ENCODE data around the gene RFX4.

RFX4 gene

GRCh38 chr12:106631150-106631549, 48.3 kb downstream of the RFX4 start:
- no peak overlapping the region for H3K27ac ChIP-seq
- no peak for DNase-seq (ENCODE audit: low read depth, low spot score)
- TF ChIP-seq POLR2AphosphoS5 (IDR thresholded peaks at IDR 0.05; ENCODE audit: borderline replicate concordance, low read depth, low read length) (no peak), FOXP2 (optimal IDR thresholded peaks at IDR 0.05; ENCODE audit: control extremely low read depth, extremely low read length, insufficient read depth) (no peak), EZH2 (IDR thresholded peaks at IDR 0.05) (no peak)

DNA sequence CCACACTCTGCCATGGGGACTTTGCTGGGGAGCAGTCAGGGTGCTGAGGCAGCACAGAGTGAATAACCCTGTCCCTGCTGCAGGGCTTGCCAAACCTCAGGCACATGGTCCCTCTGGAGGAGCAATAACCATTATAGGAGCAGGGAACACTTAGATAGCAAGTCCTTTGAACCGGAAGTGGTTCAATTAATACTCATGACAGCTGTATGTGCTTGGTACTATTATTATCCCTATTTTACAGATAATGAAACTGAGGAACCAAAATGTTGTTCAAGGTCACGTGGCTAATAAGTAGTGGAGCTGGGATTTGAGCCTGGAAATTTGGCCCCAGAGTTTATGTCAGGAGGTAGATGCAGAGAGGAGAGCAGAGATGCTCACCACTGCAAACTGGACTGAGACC, 49.0 kb downstream of the RFX4 start:
- DNase-seq (ENCODE audit: low read depth, low spot score) = no peak
- H3K27ac ChIP-seq = no peak overlapping the region
- no peaks in the 10 kb centered on the region for H3K9me3 ChIP-seq (ENCODE audit: low read depth, low read length)
- H3K9ac ChIP-seq (ENCODE audit: insufficient read length) = no peak overlapping the region
- H3K36me3 ChIP-seq (ENCODE audit: insufficient read depth, low read length) = no peaks in the 10 kb centered on the region
- TF ChIP-seq FOXP2 (optimal IDR thresholded peaks at IDR 0.05; ENCODE audit: control extremely low read depth, extremely low read length, insufficient read depth) (no peak), POLR2AphosphoS5 (IDR thresholded peaks at IDR 0.05; ENCODE audit: borderline replicate concordance, low read depth, low read length) (no peak), EZH2 (IDR thresholded peaks at IDR 0.05) (no peak)
- no peak overlapping the region for H3K4me3 ChIP-seq

More at GRCh38 chr12:106631150-106631549, 48.3 kb downstream of the RFX4 start:
- Histone ChIP-seq H3K9ac (ENCODE audit: insufficient read length) (no peak overlapping the region), H3K36me3 (ENCODE audit: insufficient read depth, low read length) (no peaks in the 10 kb centered on the region), H3K9me3 (ENCODE audit: low read depth, low read length) (no peaks in the 10 kb centered on the region), H3K4me3 (no peak overlapping the region)

DNA sequence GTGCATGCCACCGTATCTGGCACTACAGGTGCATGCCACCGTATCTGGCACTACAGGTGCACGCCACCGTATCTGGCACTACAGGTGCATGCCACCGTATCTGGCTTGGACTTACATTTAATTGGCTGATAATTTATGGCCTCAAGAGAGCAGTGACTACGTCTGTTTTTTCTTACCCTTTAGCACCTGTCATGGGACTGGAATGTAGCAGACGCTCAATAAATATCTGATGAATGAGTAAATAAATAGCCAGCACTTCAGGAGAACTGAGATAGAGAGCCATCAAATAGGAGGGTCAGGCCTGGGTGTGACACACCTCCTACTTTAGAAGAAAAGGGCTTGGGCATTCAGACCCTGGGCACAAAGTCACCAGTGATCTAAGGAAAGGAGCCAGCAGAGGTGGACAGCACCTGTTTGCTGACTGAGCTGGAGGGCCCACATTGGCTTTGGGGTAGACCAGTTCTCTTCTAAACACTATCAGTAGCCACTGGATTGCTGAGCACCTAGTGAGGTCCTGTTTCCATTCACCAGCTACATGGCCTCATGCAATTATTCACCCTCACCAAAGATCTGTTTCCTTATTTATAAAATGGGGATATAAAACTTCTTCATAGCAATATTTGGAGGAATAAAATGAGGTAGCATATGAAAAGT, 50.1 kb downstream of the RFX4 start:
- Histone ChIP-seq H3K36me3 (ENCODE audit: insufficient read depth, low read length) (no peaks in the 10 kb centered on the region), H3K9me3 (ENCODE audit: low read depth, low read length) (no peaks in the 10 kb centered on the region), H3K9ac (ENCODE audit: insufficient read length) (no peak overlapping the region), H3K27ac (no peak overlapping the region), H3K4me3 (no peak overlapping the region)
- no peak for TF ChIP-seq FOXP2 (optimal IDR thresholded peaks at IDR 0.05; ENCODE audit: control extremely low read depth, extremely low read length, insufficient read depth)
- no peak for TF ChIP-seq POLR2AphosphoS5 (IDR thresholded peaks at IDR 0.05; ENCODE audit: borderline replicate concordance, low read depth, low read length)
- TF ChIP-seq EZH2 (IDR thresholded peaks at IDR 0.05) = no peak
- DNase-seq (ENCODE audit: low read depth, low spot score) = no peak

GRCh38 chr12:106633451-106633823, 50.6 kb downstream of the RFX4 start:
- no peak for TF ChIP-seq EZH2 (IDR thresholded peaks at IDR 0.05)
- no peak for TF ChIP-seq POLR2AphosphoS5 (IDR thresholded peaks at IDR 0.05; ENCODE audit: borderline replicate concordance, low read depth, low read length)
- TF ChIP-seq FOXP2 (optimal IDR thresholded peaks at IDR 0.05; ENCODE audit: control extremely low read depth, extremely low read length, insufficient read depth) = no peak
- no peak overlapping the region for H3K27ac ChIP-seq
- H3K36me3 ChIP-seq (ENCODE audit: insufficient read depth, low read length) = no peaks in the 10 kb centered on the region
- no peak for DNase-seq (ENCODE audit: low read depth, low spot score)
- H3K4me3 ChIP-seq = no peak overlapping the region
- no peaks in the 10 kb centered on the region for H3K9me3 ChIP-seq (ENCODE audit: low read depth, low read length)
- no peak overlapping the region for H3K9ac ChIP-seq (ENCODE audit: insufficient read length)

- Histone ChIP-seq H3K27ac (no peak overlapping the region), H3K9me3 (ENCODE audit: low read depth, low read length) (no peaks in the 10 kb centered on the region), H3K9ac (ENCODE audit: insufficient read length) (no peak overlapping the region), H3K4me3 (no peak overlapping the region), H3K36me3 (ENCODE audit: insufficient read depth, low read length) (no peaks in the 10 kb centered on the region)
- TF ChIP-seq FOXP2 (optimal IDR thresholded peaks at IDR 0.05; ENCODE audit: control extremely low read depth, extremely low read length, insufficient read depth) (no peak), EZH2 (IDR thresholded peaks at IDR 0.05) (no peak), POLR2AphosphoS5 (IDR thresholded peaks at IDR 0.05; ENCODE audit: borderline replicate concordance, low read depth, low read length) (no peak)
- DNase-seq (ENCODE audit: low read depth, low spot score) = no peak
These were observed 51.4 kb downstream of the RFX4 start for GRCh38 chr12:106634206-106634605.

DNA sequence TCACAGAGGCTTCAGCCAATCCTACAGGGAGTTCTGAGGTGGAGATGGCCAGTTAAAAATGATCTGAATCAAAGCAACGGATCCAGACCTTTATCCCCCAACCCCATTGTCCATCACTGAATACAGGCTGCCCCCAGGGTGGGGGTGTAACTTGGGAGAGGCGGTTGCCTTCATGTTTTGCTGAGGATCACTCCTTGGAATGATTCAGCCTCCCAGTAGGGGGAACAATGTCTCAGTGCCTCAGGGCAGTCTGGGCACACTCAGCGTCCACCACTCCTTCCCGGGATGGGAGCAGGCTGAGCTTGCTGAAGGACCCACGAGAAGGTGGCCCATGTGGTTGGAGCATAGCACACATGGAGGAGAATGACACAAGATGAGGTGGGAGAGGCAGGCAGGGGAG, 60.2 kb downstream of the RFX4 start:
- TF ChIP-seq EZH2 (IDR thresholded peaks at IDR 0.05) (no peak), POLR2AphosphoS5 (IDR thresholded peaks at IDR 0.05; ENCODE audit: borderline replicate concordance, low read depth, low read length) (no peak), FOXP2 (optimal IDR thresholded peaks at IDR 0.05; ENCODE audit: control extremely low read depth, extremely low read length, insufficient read depth) (no peak)
- Histone ChIP-seq H3K27ac (no peak overlapping the region), H3K9ac (ENCODE audit: insufficient read length) (no peak overlapping the region), H3K9me3 (ENCODE audit: low read depth, low read length) (no peaks in the 10 kb centered on the region), H3K4me3 (no peak overlapping the region), H3K36me3 (ENCODE audit: insufficient read depth, low read length) (no peaks in the 10 kb centered on the region)
- no peak for DNase-seq (ENCODE audit: low read depth, low spot score)

- Histone ChIP-seq H3K36me3 (ENCODE audit: insufficient read depth, low read length) (no peaks in the 10 kb centered on the region), H3K9ac (ENCODE audit: insufficient read length) (no peak overlapping the region), H3K4me3 (no peak overlapping the region), H3K27ac (no peak overlapping the region), H3K9me3 (ENCODE audit: low read depth, low read length) (no peaks in the 10 kb centered on the region)
- no peak for TF ChIP-seq POLR2AphosphoS5 (IDR thresholded peaks at IDR 0.05; ENCODE audit: borderline replicate concordance, low read depth, low read length)
- no peak for TF ChIP-seq FOXP2 (optimal IDR thresholded peaks at IDR 0.05; ENCODE audit: control extremely low read depth, extremely low read length, insufficient read depth)
- no peak for TF ChIP-seq EZH2 (IDR thresholded peaks at IDR 0.05)
- DNase-seq (ENCODE audit: low read depth, low spot score) = no peak
These were observed 61.7 kb downstream of the RFX4 start for GRCh38 chr12:106644335-106645073.

- Histone ChIP-seq H3K27ac (no peak overlapping the region), H3K9ac (ENCODE audit: insufficient read length) (no peak overlapping the region), H3K4me3 (no peak overlapping the region), H3K36me3 (ENCODE audit: insufficient read depth, low read length) (no peaks in the 10 kb centered on the region), H3K9me3 (ENCODE audit: low read depth, low read length) (no peaks in the 10 kb centered on the region)
- TF ChIP-seq EZH2 (IDR thresholded peaks at IDR 0.05) = no peak
- no peak for TF ChIP-seq POLR2AphosphoS5 (IDR thresholded peaks at IDR 0.05; ENCODE audit: borderline replicate concordance, low read depth, low read length)
- TF ChIP-seq FOXP2 (optimal IDR thresholded peaks at IDR 0.05; ENCODE audit: control extremely low read depth, extremely low read length, insufficient read depth) = no peak
- DNase-seq (ENCODE audit: low read depth, low spot score) = no peak
These were observed 62.2 kb downstream of the RFX4 start for GRCh38 chr12:106645074-106645421.

Measured in SK-N-MC (cell line).